HG02885 (cell line): ENCODE results near the gene ELP4.

Source experiments
- ATAC-seq: cut with Tn5 transposase; IDR thresholded peaks from one replicate; pipeline ENCODE4 v1.9.1; 2021; ENCODE audit warnings: mild to moderate bottlenecking; ENCODE audit not compliant: unreplicated experiment, poor library complexity

Gene ELP4

GRCh38 chr11:31764766-31765165 lies 255.2 kb downstream of the ELP4 start:
- no peak for ATAC-seq

GRCh38 chr11:31767066-31767465 lies 257.5 kb downstream of the ELP4 start:
- ATAC-seq: no peak

GRCh38 chr11:31767685-31768084 lies 258.1 kb downstream of the ELP4 start:
- no peak for ATAC-seq

GRCh38 chr11:31768749-31769640 lies 259.4 kb downstream of the ELP4 start:
- ATAC-seq: no peak

GRCh38 chr11:31770011-31770700 lies 260.6 kb downstream of the ELP4 start:
- no peak for ATAC-seq

GRCh38 chr11:31772412-31772811 lies 262.8 kb downstream of the ELP4 start:
- no peak for ATAC-seq

- ATAC-seq: no peak
These were observed 269.8 kb downstream of the ELP4 start for GRCh38 chr11:31779374-31779791.

GRCh38 chr11:31780078-31780477 lies 270.5 kb downstream of the ELP4 start:
- ATAC-seq: no peak

- ATAC-seq: no peak
These were observed 271.0 kb downstream of the ELP4 start for GRCh38 chr11:31780480-31780971.

GRCh38 chr11:31782257-31782656 lies 272.7 kb downstream of the ELP4 start:
- no peak for ATAC-seq

GRCh38 chr11:31783252-31783651 lies 273.7 kb downstream of the ELP4 start:
- no peak for ATAC-seq

GRCh38 chr11:31784611-31785010 lies 275.0 kb downstream of the ELP4 start:
- no peak for ATAC-seq

GRCh38 chr11:31786996-31787685 lies 277.6 kb downstream of the ELP4 start:
- ATAC-seq: no peak

GRCh38 chr11:31788085-31788484 lies 278.5 kb downstream of the ELP4 start:
- ATAC-seq: no peak

GRCh38 chr11:31790649-31791048 lies 281.1 kb downstream of the ELP4 start:
- ATAC-seq: no peak

- no peak for ATAC-seq
These were observed 282.5 kb downstream of the ELP4 start for GRCh38 chr11:31792036-31792435.

- no peak for ATAC-seq
These were observed 282.9 kb downstream of the ELP4 start for GRCh38 chr11:31792456-31792855.

GRCh38 chr11:31793264-31793663 lies 283.7 kb downstream of the ELP4 start:
- ATAC-seq: no peak

- ATAC-seq: no peak
These were observed 285.0 kb downstream of the ELP4 start for GRCh38 chr11:31794548-31794947.

- no peak for ATAC-seq
These were observed 286.3 kb downstream of the ELP4 start for GRCh38 chr11:31795706-31796498.
